Keratinocyte (primary cell): ENCODE data around the gene PRLR.

ENCODE experiments used
- CTCF ChIP-seq, 3 experiments: IDR thresholded peaks in 1 of 3; conservative IDR thresholded peaks in 1 of 3; optimal IDR thresholded peaks in 1 of 3; 2 replicates in 2 of 3; 3 replicates in 1 of 3; pipeline versions ENCODE3 to v1.5.1; 2011; ENCODE audit warnings: low read length in 3 of 3, mild to moderate bottlenecking in 3 of 3, moderate library complexity in 2 of 3, control low read depth in 1 of 3, inconsistent platforms in 1 of 3; ENCODE audit not compliant: insufficient read depth in 2 of 3; ENCODE audit errors: extremely low read depth in 1 of 3
- EZH2 ChIP-seq: IDR thresholded peaks from one replicate; pipeline ENCODE4 v1.6.1; 2012; ENCODE audit warnings: inconsistent platforms, mild to moderate bottlenecking, low read length, moderate library complexity

GRCh38 chr5:35052838-35053237, 177.4 kb downstream of the PRLR start:
- TF ChIP-seq CTCF (optimal IDR thresholded peaks at IDR 0.05 in 1 of 3, IDR thresholded peaks at IDR 0.05 in 1 of 3, conservative IDR thresholded peaks at IDR 0.05 in 1 of 3; ENCODE audit: extremely low read depth in 1 of 3, insufficient read depth in 2 of 3, low read length in 3 of 3) (no peak), EZH2 (no peak)
